Measurements from ENCODE around the gene NAALAD2. TPM values are rescaled to one million over a fixed set of nuclear protein-coding genes. Genes with fewer than 3 reads are reported as not detected.

NAALAD2 gene
- total and polyA plus RNA-seq, 2 experiments from 2014 or later: 15.6 to 29.8 TPM

- no peaks in the 10 kb centered on the region for H3K36me3 ChIP-seq (replicated peaks; ENCODE audit: insufficient read depth, low read depth)
- no peak overlapping the region for H3K27ac ChIP-seq
- no peak for DNase-seq (ENCODE audit: low spot score)
- no peak overlapping the region for H2AFZ ChIP-seq
- H3K4me1 ChIP-seq (ENCODE audit: insufficient read depth): peaks cover 18% of the 10 kb centered on the region
- TF ChIP-seq CTCF (IDR thresholded peaks at IDR 0.05; ENCODE audit: poor library complexity) (no peak), EZH2 (IDR thresholded peaks at IDR 0.05; ENCODE audit: borderline replicate concordance) (no peak), EZH2phosphoT487 (IDR thresholded peaks at IDR 0.05; ENCODE audit: low read depth, severe bottlenecking, unreplicated experiment) (no peak)
- no peak overlapping the region for H3K4me3 ChIP-seq
- 95% methylated on average over 6 of the region's 6 CpGs for WGBS (ENCODE audit: low lambda C conversion rate, missing lambda C conversion rate)
- H3K9me3 ChIP-seq (ENCODE audit: low read depth): no peaks in the 10 kb centered on the region
- H3K9me2 ChIP-seq (replicated peaks; ENCODE audit: insufficient read depth): no peaks in the 10 kb centered on the region
- H3K27me3 ChIP-seq: no peaks in the 10 kb centered on the region
- no peak overlapping the region for H3K4me2 ChIP-seq
- H3K79me2 ChIP-seq: peaks cover 88% of the 10 kb centered on the region
- H4K20me1 ChIP-seq (ENCODE audit: insufficient read depth, poor library complexity, severe bottlenecking): peaks cover 49% of the 10 kb centered on the region
Observed at GRCh38 chr11:90219438-90219837, 85.0 kb downstream of the NAALAD2 start.

GRCh38 chr11:90220391-90220790, 85.9 kb downstream of the NAALAD2 start:
- Histone ChIP-seq H3K4me1 (ENCODE audit: insufficient read depth) (peaks cover 18% of the 10 kb centered on the region), H3K9me2 (replicated peaks; ENCODE audit: insufficient read depth) (no peaks in the 10 kb centered on the region), H3K27ac (no peak overlapping the region), H3K4me2 (peak overlapping the region; percentile 93), H3K27me3 (no peaks in the 10 kb centered on the region), H2AFZ (no peak overlapping the region), H3K9me3 (ENCODE audit: low read depth) (no peaks in the 10 kb centered on the region), H3K79me2 (peaks cover 79% of the 10 kb centered on the region), H3K36me3 (replicated peaks; ENCODE audit: insufficient read depth, low read depth) (no peaks in the 10 kb centered on the region), H4K20me1 (ENCODE audit: insufficient read depth, poor library complexity, severe bottlenecking) (peaks cover 46% of the 10 kb centered on the region), H3K4me3 (peak overlapping the region; percentile 78)
- no peak for TF ChIP-seq CTCF (IDR thresholded peaks at IDR 0.05; ENCODE audit: poor library complexity)
- no peak for TF ChIP-seq EZH2 (IDR thresholded peaks at IDR 0.05; ENCODE audit: borderline replicate concordance)
- WGBS (ENCODE audit: low lambda C conversion rate, missing lambda C conversion rate): 87% methylated on average over 1 of the region's 1 CpG
- DNase-seq (ENCODE audit: low spot score): no peak

GRCh38 chr11:90221803-90222458, 87.5 kb downstream of the NAALAD2 start:
- Histone ChIP-seq H3K36me3 (replicated peaks; ENCODE audit: insufficient read depth, low read depth) (no peaks in the 10 kb centered on the region), H3K4me2 (peak overlapping the region; percentile 93), H2AFZ (peak overlapping the region; percentile 84), H3K4me1 (ENCODE audit: insufficient read depth) (peaks cover 18% of the 10 kb centered on the region), H3K27me3 (no peaks in the 10 kb centered on the region), H3K79me2 (peaks cover 64% of the 10 kb centered on the region), H3K9me3 (ENCODE audit: low read depth) (no peaks in the 10 kb centered on the region), H4K20me1 (ENCODE audit: insufficient read depth, poor library complexity, severe bottlenecking) (peaks cover 46% of the 10 kb centered on the region), H3K4me3 (peak overlapping the region; percentile 78), H3K27ac (peak overlapping the region; percentile 93), H3K9me2 (replicated peaks; ENCODE audit: insufficient read depth) (no peaks in the 10 kb centered on the region)
- WGBS (ENCODE audit: low lambda C conversion rate, missing lambda C conversion rate): 5% methylated on average over 16 of the region's 16 CpGs
- no peak for TF ChIP-seq EZH2 (IDR thresholded peaks at IDR 0.05; ENCODE audit: borderline replicate concordance)
- no peak for DNase-seq (ENCODE audit: low spot score)

GRCh38 chr11:90222459-90223247, 88.2 kb downstream of the NAALAD2 start, which contains the start of gene CHORDC1:
TSS of gene CHORDC1 (minus strand) at chr11:90223049. CDS start at chr11:90222954, 95 bp downstream.
- Histone ChIP-seq H3K36me3 (replicated peaks; ENCODE audit: insufficient read depth, low read depth) (no peaks in the 10 kb centered on the region), H3K27ac (peak within 1 kb of the TSS; percentile 93), H3K79me2 (peaks cover 57% of the 10 kb centered on the region), H3K9me3 (ENCODE audit: low read depth) (no peaks in the 10 kb centered on the region), H3K9me2 (replicated peaks; ENCODE audit: insufficient read depth) (no peaks in the 10 kb centered on the region), H3K4me2 (peak within 1 kb of the TSS; percentile 93), H2AFZ (peak within 1 kb of the TSS; percentile 84), H3K4me1 (ENCODE audit: insufficient read depth) (peaks cover 18% of the 10 kb centered on the region), H3K4me3 (peak within 1 kb of the TSS; percentile 78), H4K20me1 (ENCODE audit: insufficient read depth, poor library complexity, severe bottlenecking) (peaks cover 42% of the 10 kb centered on the region), H3K27me3 (no peaks in the 10 kb centered on the region)
- 1% methylated on average over 60 of the region's 71 CpGs for WGBS (ENCODE audit: low lambda C conversion rate, missing lambda C conversion rate)
- TF ChIP-seq CTCF (IDR thresholded peaks at IDR 0.05; ENCODE audit: poor library complexity) (no peak), EZH2phosphoT487 (IDR thresholded peaks at IDR 0.05; ENCODE audit: low read depth, severe bottlenecking, unreplicated experiment) (no peak), EZH2 (IDR thresholded peaks at IDR 0.05; ENCODE audit: borderline replicate concordance) (no peak)
- peak; percentile 92 for DNase-seq (ENCODE audit: low spot score)
